Hepatocyte (in vitro differentiated cells): ENCODE results near the gene ZBTB7C. TPM values are rescaled to one million over a fixed set of nuclear protein-coding genes. Genes with fewer than 3 reads are reported as not detected.

Experiments
- DNase-seq: peaks from one replicate; pipeline ENCODE4 v3.0.0-alpha.2; 2016; ENCODE audit warnings: low spot score
- H2AFZ ChIP-seq: fragments of 200-600 bp; sonication (generic); 2 replicates; pipeline ENCODE4 v1.6.0; 2016; ENCODE audit warnings: antibody characterized with exemption, mild to moderate bottlenecking
- H3K27ac ChIP-seq: fragments of 200-600 bp; sonication (generic); 2 replicates; pipeline ENCODE4 v1.5.1; 2016; ENCODE audit warnings: mild to moderate bottlenecking
- H3K27me3 ChIP-seq: fragments of 200-600 bp; sonication (generic); 2 replicates; pipeline ENCODE4 v1.6.1; 2016
- H3K36me3 ChIP-seq: fragments of 200-600 bp; sonication (generic); replicated peaks from 2 replicates; pipeline ENCODE4 v1.5.1; 2016; ENCODE audit warnings: low read depth; ENCODE audit not compliant: insufficient read depth
- H3K4me1 ChIP-seq: fragments of 200-600 bp; sonication (generic); 2 replicates; pipeline ENCODE4 v1.5.1; 2016; ENCODE audit warnings: mild to moderate bottlenecking, moderate library complexity; ENCODE audit not compliant: insufficient read depth
- H3K4me2 ChIP-seq: fragments of 200-600 bp; sonication (generic); 2 replicates; pipeline ENCODE4 v1.6.0; 2016
- H3K4me3 ChIP-seq: fragments of 200-600 bp; sonication (generic); 2 replicates; pipeline ENCODE4 v1.5.1; 2016; ENCODE audit warnings: mild to moderate bottlenecking
- H3K79me2 ChIP-seq: fragments of 200-600 bp; sonication (generic); 2 replicates; pipeline ENCODE4 v1.6.0; 2017; ENCODE audit warnings: mild to moderate bottlenecking
- H3K9me2 ChIP-seq: fragments of 200-600 bp; sonication (generic); replicated peaks from 2 replicates; pipeline ENCODE4 v1.6.0; 2017; ENCODE audit warnings: mild to moderate bottlenecking; ENCODE audit not compliant: insufficient read depth
- H3K9me3 ChIP-seq: fragments of 200-600 bp; sonication (generic); 2 replicates; pipeline ENCODE4 v1.5.1; 2016; ENCODE audit warnings: low read depth, mild to moderate bottlenecking
- H4K20me1 ChIP-seq: fragments of 200-600 bp; sonication (generic); 2 replicates; pipeline ENCODE4 v1.6.0; 2016; ENCODE audit warnings: mild to moderate bottlenecking; ENCODE audit not compliant: insufficient read depth, poor library complexity, severe bottlenecking
- CTCF ChIP-seq: fragments of 200-600 bp; sonication (generic); IDR thresholded peaks from 2 replicates; pipeline ENCODE4 v1.5.1; 2016; ENCODE audit warnings: antibody characterized with exemption, mild to moderate bottlenecking; ENCODE audit not compliant: poor library complexity
- EZH2 ChIP-seq: fragments of 200-600 bp; sonication (generic); IDR thresholded peaks from 2 replicates; pipeline ENCODE4 v1.6.1; 2016; ENCODE audit warnings: antibody characterized with exemption, mild to moderate bottlenecking, borderline replicate concordance
- EZH2phosphoT487 ChIP-seq: fragments of 200-600 bp; sonication (generic); IDR thresholded peaks from one replicate; pipeline ENCODE4 v1.6.1; 2018; ENCODE audit warnings: antibody characterized with exemption, mild to moderate bottlenecking, low read depth, moderate library complexity; ENCODE audit not compliant: unreplicated experiment, severe bottlenecking
- WGBS: methylation state at CpG from one replicate; pipeline ENCODE4 v1.1.6; 2016; ENCODE audit warnings: low lambda C conversion rate; ENCODE audit errors: missing lambda C conversion rate; 5-methylcytosine and 5-hydroxymethylcytosine counted together
- polyA plus RNA-seq: library from polyadenylated mRNA; unstranded; fragments of >200 nt; fragmentation: Nextera tagmentation; extraction: Ambion mirVana; gene quantifications from 2 replicates; pipeline ENCODE4 v1.2.1, GENCODE V29; 2016
- total RNA-seq: library from RNA; depleted of rRNA; stranded (reverse); fragments of >200 nt; gene quantifications from 2 replicates; pipeline ENCODE4 v1.2.3, GENCODE V29; 2014

ZBTB7C gene
- total and polyA plus RNA-seq, 2 experiments from 2014 or later = 0.70 to 1.0 TPM

GRCh38 chr18:48433541-48433940 lies 24.4 kb upstream of the ZBTB7C start:
- Histone ChIP-seq H3K4me1 (no peaks in the 10 kb centered on the region), H3K27ac (no peak overlapping the region), H3K79me2 (no peaks in the 10 kb centered on the region), H3K9me3 (no peaks in the 10 kb centered on the region), H3K4me3 (no peak overlapping the region), H4K20me1 (no peaks in the 10 kb centered on the region), H2AFZ (no peak overlapping the region), H3K36me3 (no peaks in the 10 kb centered on the region), H3K4me2 (no peak overlapping the region), H3K27me3 (no peaks in the 10 kb centered on the region), H3K9me2 (no peaks in the 10 kb centered on the region)
- TF ChIP-seq EZH2 = no peak
- no peak for TF ChIP-seq EZH2phosphoT487
- no peak for TF ChIP-seq CTCF
- DNase-seq = no peak
- 90% methylated on average over 2 of the region's 2 CpGs for WGBS

- no peaks in the 10 kb centered on the region for H3K79me2 ChIP-seq
- no peak overlapping the region for H2AFZ ChIP-seq
- no peak overlapping the region for H3K4me3 ChIP-seq
- H3K36me3 ChIP-seq = no peaks in the 10 kb centered on the region
- TF ChIP-seq EZH2phosphoT487 = no peak
- no peak for TF ChIP-seq CTCF
- TF ChIP-seq EZH2 = no peak
- no peaks in the 10 kb centered on the region for H4K20me1 ChIP-seq
- H3K27me3 ChIP-seq = no peaks in the 10 kb centered on the region
- DNase-seq = no peak
- 87% methylated on average over 4 of the region's 4 CpGs for WGBS
- no peak overlapping the region for H3K27ac ChIP-seq
- no peaks in the 10 kb centered on the region for H3K4me1 ChIP-seq
- no peaks in the 10 kb centered on the region for H3K9me3 ChIP-seq
- H3K9me2 ChIP-seq = no peaks in the 10 kb centered on the region
- no peak overlapping the region for H3K4me2 ChIP-seq
These were observed 21.0 kb upstream of the ZBTB7C start for GRCh38 chr18:48430150-48430549.

GRCh38 chr18:48428475-48429177 lies 19.4 kb upstream of the ZBTB7C start:
- WGBS = 74% methylated on average over 9 of the region's 9 CpGs
- no peaks in the 10 kb centered on the region for H3K9me2 ChIP-seq
- H3K4me2 ChIP-seq = no peak overlapping the region
- H3K4me3 ChIP-seq = no peak overlapping the region
- H3K4me1 ChIP-seq = no peaks in the 10 kb centered on the region
- no peaks in the 10 kb centered on the region for H4K20me1 ChIP-seq
- H3K27ac ChIP-seq = no peak overlapping the region
- DNase-seq = no peak
- H3K36me3 ChIP-seq = no peaks in the 10 kb centered on the region
- H3K27me3 ChIP-seq = peaks cover 4% of the 10 kb centered on the region
- H3K9me3 ChIP-seq = no peaks in the 10 kb centered on the region
- TF ChIP-seq CTCF = no peak
- TF ChIP-seq EZH2phosphoT487 = no peak
- TF ChIP-seq EZH2 = no peak
- no peak overlapping the region for H2AFZ ChIP-seq
- no peaks in the 10 kb centered on the region for H3K79me2 ChIP-seq
